Activated CD4-positive, CD25-positive, alpha-beta regulatory T cell treated with anti-CD3 and anti-CD28 coated beads, Interleukin-2, amount 50 U/mL, for 24 hours (primary cell): ENCODE results near the gene POTEG.
"Not testable (repeated sequence)": the region's sequence is repeated elsewhere in the genome, so short reads cannot be mapped to it uniquely, and the experiment has no call there.

Source experiments
- ATAC-seq, 2 donors: fragments of 150-1000 bp; cut with Tn5 transposase; one replicate each; pipeline ENCODE4 v1.10.0; 2021; ENCODE audit warnings: mild to moderate bottlenecking in 1 of 2, moderate library complexity in 1 of 2

The POTEG gene

GRCh38 chr14:19434241-19434640 is at the start of gene POTEG:
POTEG (minus strand) TSS chr14:19434341; CDS start chr14:19434289, 52 bp downstream.
- ATAC-seq, result not testable (repeated sequence)

GRCh38 chr14:19482093-19482492 is 48.0 kb upstream of the POTEG start:
- ATAC-seq, result not testable (repeated sequence)

- ATAC-seq, result not testable (repeated sequence)
Measured at GRCh38 chr14:19481421-19481820, 47.3 kb upstream of the POTEG start.

GRCh38 chr14:19480491-19480890 is 46.4 kb upstream of the POTEG start:
- not testable (repeated sequence) for ATAC-seq

- ATAC-seq, result not testable (repeated sequence)
Measured at GRCh38 chr14:19445761-19446160, 11.6 kb upstream of the POTEG start.

GRCh38 chr14:19439826-19440225 is 5.7 kb upstream of the POTEG start:
- ATAC-seq, result not testable (repeated sequence)

- ATAC-seq, result not testable (repeated sequence)
Measured at GRCh38 chr14:19439219-19439618, 5.1 kb upstream of the POTEG start.

GRCh38 chr14:19437126-19437443 is 2.9 kb upstream of the POTEG start:
- not testable (repeated sequence) for ATAC-seq

GRCh38 chr14:19436311-19437125 is 2.4 kb upstream of the POTEG start:
- ATAC-seq, result not testable (repeated sequence)

GRCh38 chr14:19435852-19436251 is 1.7 kb upstream of the POTEG start:
- ATAC-seq, result not testable (repeated sequence)

- not testable (repeated sequence) for ATAC-seq
Measured at GRCh38 chr14:19434891-19435290, 750 bp upstream of the POTEG start.

GRCh38 chr14:19433765-19434164 is 376 bp downstream of the POTEG start:
- not testable (repeated sequence) for ATAC-seq

- not testable (repeated sequence) for ATAC-seq
Measured at GRCh38 chr14:19408519-19408918, 25.6 kb downstream of the POTEG start.

- ATAC-seq, result not testable (repeated sequence)
Measured at GRCh38 chr14:19402097-19402496, 32.0 kb downstream of the POTEG start.

GRCh38 chr14:19394727-19395126 is 39.4 kb downstream of the POTEG start:
- ATAC-seq, result peak in 1 of 2 donors; percentile 35

- not testable (repeated sequence) for ATAC-seq
Measured at GRCh38 chr14:19390230-19390629, 43.9 kb downstream of the POTEG start.

- ATAC-seq, result not testable (repeated sequence)
Measured at GRCh38 chr14:19388741-19389140, 45.4 kb downstream of the POTEG start.

GRCh38 chr14:19386996-19387395 is 47.1 kb downstream of the POTEG start:
- ATAC-seq, result not testable (repeated sequence)

- not testable (repeated sequence) for ATAC-seq
Measured at GRCh38 chr14:19386309-19386708, 47.8 kb downstream of the POTEG start.

- peak in 1 of 2 donors; percentile 41 for ATAC-seq
Measured at GRCh38 chr14:19384088-19384781, 49.9 kb downstream of the POTEG start.

GRCh38 chr14:19383008-19383584 is 51.0 kb downstream of the POTEG start:
- ATAC-seq, result not testable (repeated sequence)

GRCh38 chr14:19380137-19380536 is 54.0 kb downstream of the POTEG start:
- not testable (repeated sequence) for ATAC-seq

- peak in 1 of 2 donors; percentile 32 for ATAC-seq
Measured at GRCh38 chr14:19374451-19374903, 59.7 kb downstream of the POTEG start.
